Measurements from ENCODE around the gene ZNF860.
A peak's percentile ranks its signal among the peaks of the same experiment; 100 is the strongest.
"Not testable (repeated sequence)": the region's sequence is repeated elsewhere in the genome, so short reads cannot be mapped to it uniquely, and the experiment has no call there.

ZNF860 gene

GRCh38 chr3:31962801-31963205 is 18.7 kb upstream of the ZNF860 start:
- DNase-seq: no peak

GRCh38 chr3:31966978-31967591 is 14.5 kb upstream of the ZNF860 start:
- DNase-seq: no peak

GRCh38 chr3:31967592-31967991 is 14.0 kb upstream of the ZNF860 start:
- DNase-seq: no peak

GRCh38 chr3:31968369-31968926 is 13.1 kb upstream of the ZNF860 start:
- no peak for DNase-seq

- DNase-seq: no peak
These were observed 12.6 kb upstream of the ZNF860 start for GRCh38 chr3:31968927-31969418.

GRCh38 chr3:31971607-31972006 is 9.9 kb upstream of the ZNF860 start:
- no peak for DNase-seq

- no peak for DNase-seq
These were observed 8.5 kb upstream of the ZNF860 start for GRCh38 chr3:31973081-31973480.

GRCh38 chr3:31973837-31974236 is 7.7 kb upstream of the ZNF860 start:
- DNase-seq: no peak

GRCh38 chr3:31974471-31974870 is 7.1 kb upstream of the ZNF860 start:
- DNase-seq: no peak

- DNase-seq: no peak
These were observed 6.6 kb upstream of the ZNF860 start for GRCh38 chr3:31974964-31975363.

- DNase-seq: no peak
These were observed 5.2 kb upstream of the ZNF860 start for GRCh38 chr3:31976302-31976701.

GRCh38 chr3:31977736-31978135 is 3.8 kb upstream of the ZNF860 start:
- no peak for DNase-seq

- no peak for DNase-seq
These were observed 3.0 kb upstream of the ZNF860 start for GRCh38 chr3:31978553-31978952.

GRCh38 chr3:31979001-31979697 is 2.4 kb upstream of the ZNF860 start:
- DNase-seq: no peak

- DNase-seq: peak; percentile 32 to 79 (median 74)
These were observed 882 bp upstream of the ZNF860 start for GRCh38 chr3:31980530-31981205.

- no peak for DNase-seq
These were observed 2.8 kb downstream of the ZNF860 start for GRCh38 chr3:31984321-31984720.

- no peak for DNase-seq
These were observed 4.3 kb downstream of the ZNF860 start for GRCh38 chr3:31985831-31986230.

GRCh38 chr3:31988271-31988670 is 6.7 kb downstream of the ZNF860 start:
- DNase-seq: no peak

- not testable (repeated sequence) for DNase-seq
These were observed 11.4 kb downstream of the ZNF860 start for GRCh38 chr3:31992995-31993394.

- DNase-seq: no peak
These were observed 12.3 kb downstream of the ZNF860 start for GRCh38 chr3:31993843-31994242.

- not testable (repeated sequence) for DNase-seq
These were observed 13.5 kb downstream of the ZNF860 start for GRCh38 chr3:31995026-31995425.

- no peak for DNase-seq
These were observed 14.6 kb downstream of the ZNF860 start for GRCh38 chr3:31996195-31996594.

GRCh38 chr3:31997500-31997899 is 15.9 kb downstream of the ZNF860 start:
- DNase-seq: no peak
